PC-9 (cell line): ENCODE data around the gene FAM111A. TPM values are rescaled to one million over a fixed set of nuclear protein-coding genes. Genes with fewer than 3 reads are reported as not detected.
"Not testable (repeated sequence)": the region's sequence is repeated elsewhere in the genome, so short reads cannot be mapped to it uniquely, and the experiment has no call there.

Experiments used
- BruUV-seq: library from RNA; stranded (reverse); fragments of 400-500 nt; replicated peaks from 2 replicates; lab custom pipeline; 2021; lab: Mats Ljungman, UMichigan
- CTCF ChIA-PET: fragments of 300-600 bp; sonication (Branson Sonifier 250); formaldehyde crosslinking; loops from one replicate; lab custom pipeline; 2022; ENCODE audit warnings: antibody characterized with exemption; lab: Charles Lee
- POLR2A ChIA-PET: fragments of 300-600 bp; sonication (Branson Sonifier 250); formaldehyde crosslinking; loops from one replicate; lab custom pipeline; 2022; ENCODE audit warnings: antibody characterized with exemption; ENCODE audit not compliant: unreplicated experiment; lab: Charles Lee
- DNase-seq, 2 experiments: peaks; one replicate each; pipeline versions ENCODE4 v3.0.0 to v3.0.0-alpha.2; 2015 to 2022; ENCODE audit warnings: mixed read lengths in 1 of 2
- H2AFZ ChIP-seq: fragments of 200-600 bp; sonication (generic); 2 replicates; pipeline ENCODE4 v1.8.1; 2017; ENCODE audit warnings: antibody characterized with exemption
- H3F3A ChIP-seq: fragments of 200-600 bp; sonication (generic); 2 replicates; pipeline ENCODE4 v1.8.1; 2017; ENCODE audit warnings: antibody characterized with exemption, mild to moderate bottlenecking, low read depth; ENCODE audit not compliant: insufficient read depth
- H3K27ac ChIP-seq: fragments of 200-600 bp; sonication (generic); 2 replicates; pipeline ENCODE4 v1.6.1; 2016; ENCODE audit warnings: mixed run types
- H3K27me3 ChIP-seq: fragments of 200-600 bp; sonication (generic); 2 replicates; pipeline ENCODE4 v1.6.1; 2016; ENCODE audit warnings: low read depth, mixed run types; ENCODE audit not compliant: insufficient read depth
- H3K36me3 ChIP-seq: fragments of 200-600 bp; sonication (generic); 2 replicates; pipeline ENCODE4 v1.6.1; 2016; ENCODE audit warnings: low read depth, mixed run types
- H3K4me1 ChIP-seq: fragments of 200-600 bp; sonication (generic); replicated peaks from 2 replicates; pipeline ENCODE4 v1.6.1; 2016; ENCODE audit warnings: mixed run types; ENCODE audit not compliant: insufficient read depth
- H3K4me2 ChIP-seq: fragments of 200-600 bp; sonication (generic); 2 replicates; pipeline ENCODE4 v1.6.1; 2017; ENCODE audit warnings: mixed run types
- H3K4me3 ChIP-seq: fragments of 200-600 bp; sonication (generic); 2 replicates; pipeline ENCODE4 v1.6.1; 2016; ENCODE audit warnings: mixed run types
- H3K79me2 ChIP-seq: fragments of 200-600 bp; sonication (generic); 2 replicates; pipeline ENCODE4 v1.6.1; 2017; ENCODE audit warnings: low read depth, mixed run types
- H3K9me2 ChIP-seq: fragments of 200-600 bp; sonication (generic); 2 replicates; pipeline ENCODE4 v1.8.1; 2017; ENCODE audit warnings: mild to moderate bottlenecking; ENCODE audit not compliant: insufficient read depth
- H3K9me3 ChIP-seq: fragments of 200-600 bp; sonication (generic); 2 replicates; pipeline ENCODE4 v1.8.1; 2016; ENCODE audit warnings: low read depth; ENCODE audit not compliant: insufficient read depth
- H4K20me1 ChIP-seq: fragments of 200-600 bp; sonication (generic); 2 replicates; pipeline ENCODE4 v1.8.1; 2017; ENCODE audit not compliant: insufficient read depth
- EZH2 ChIP-seq: fragments of 200-600 bp; sonication (generic); IDR thresholded peaks from 2 replicates; pipeline ENCODE4 v1.8.0; 2017; ENCODE audit warnings: antibody characterized with exemption, low read depth
- intact Hi-C: fragments of 100-400 bp; cut with micrococcal nuclease; formaldehyde crosslinking; loops from one replicate; pipeline ENCODE4 v1.10.0; 2022; ENCODE audit not compliant: unreplicated experiment
- total RNA-seq: library from RNA; stranded (reverse); gene quantifications from 2 replicates; pipeline ENCODE4 v1.2.3, GENCODE V29; 2021
- TF ChIP-seq, protein P1 (sequence below): fragments of 200-600 bp; sonication (generic); conservative IDR thresholded peaks from 2 replicates; pipeline ENCODE4 v1.6.1; 2017; ENCODE audit warnings: mixed run types, antibody characterized with exemption, mild to moderate bottlenecking, moderate library complexity

FAM111A gene
- total RNA-seq, 1 experiment from 2014 or later = 95.3 TPM

DNA sequence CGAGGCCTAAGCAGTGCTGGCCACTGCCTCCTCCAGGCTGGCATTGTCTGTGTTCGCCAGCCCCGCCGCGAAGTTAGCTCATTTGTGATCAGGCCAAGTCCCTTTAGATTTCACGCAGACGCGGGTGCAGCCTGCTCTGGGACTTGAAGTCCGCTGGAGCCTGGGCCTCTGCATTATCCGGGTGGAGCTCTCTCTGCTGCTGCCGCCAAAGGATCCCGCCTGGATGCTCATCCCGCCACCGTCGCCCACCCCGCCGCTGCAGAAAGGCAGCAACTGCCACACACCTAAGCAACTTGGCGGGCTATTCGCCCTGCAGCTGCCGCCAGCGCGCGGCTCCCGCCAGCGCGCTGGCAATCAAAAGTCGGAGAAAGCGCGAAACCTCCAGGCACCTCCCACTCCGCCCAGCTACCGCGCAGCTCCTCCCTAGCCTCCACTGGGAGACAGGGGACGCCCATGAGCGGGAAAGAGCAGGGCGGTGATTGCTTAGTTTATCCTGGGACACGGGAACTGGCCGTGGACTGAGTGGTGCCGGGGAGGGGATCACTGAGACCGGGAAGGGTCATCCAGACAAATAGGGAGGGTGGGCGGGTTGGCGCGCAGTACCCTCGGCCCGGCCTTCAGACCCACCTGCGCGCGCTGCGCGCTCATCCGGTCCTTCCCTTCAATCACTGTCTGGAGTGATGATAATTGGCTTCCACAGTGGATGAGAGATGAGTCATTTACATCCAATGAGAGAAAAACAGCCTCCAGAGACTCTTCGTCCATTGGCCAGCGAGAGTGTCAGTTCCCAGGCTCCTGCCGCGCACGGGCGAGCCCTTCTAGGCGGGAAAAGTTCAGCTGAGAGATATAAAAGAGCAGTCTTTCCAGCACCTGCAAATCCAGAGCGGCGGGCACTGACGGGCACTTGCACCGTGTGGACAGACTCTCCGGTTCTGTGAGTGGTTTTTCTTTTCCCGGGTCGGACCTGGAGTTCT is 36.0 kb upstream of the FAM111A start, which contains the start of gene FAM111B:
FAM111B (plus strand) TSS at position 875 of the 974 bp plus-strand sequence. CDS start 2,389 bp downstream, outside the sequence.
- CTCF ChIA-PET = interaction anchor here (0.6 to 1.1 kb wide), 6 partner anchors 36 to 1799 kb away, joined by 3 to 4 read pairs (median 3); partner anchors contain the start of gene FAM111A
- H3F3A ChIP-seq = no peaks in the 10 kb centered on the region
- H4K20me1 ChIP-seq = no peaks in the 10 kb centered on the region
- no peaks in the 10 kb centered on the region for H3K9me2 ChIP-seq
- H3K4me1 ChIP-seq = peaks cover 5% of the 10 kb centered on the region; the same call in 1 of the 2 replicates
- no peaks in the 10 kb centered on the region for H3K36me3 ChIP-seq
- POLR2A ChIA-PET = interaction anchor here (0.6 kb wide), 2 partner anchors 35 to 1440 kb away, joined by 3 to 4 read pairs; no protein-coding TSS in a partner anchor
- peak; percentile 90 to 94 for DNase-seq
- intact Hi-C loops = loop anchor here (1.0 kb wide), 1 partner anchor 36 kb away; the partner anchor contains the start of gene FAM111A
- peaks cover 9% of the 10 kb centered on the region; the same call in 1 of the 2 replicates for H3K27me3 ChIP-seq
- H3K27ac ChIP-seq = no peak within 1 kb of the TSS
- no peaks in the 10 kb centered on the region for H3K9me3 ChIP-seq
- TF ChIP-seq, protein P1, sequence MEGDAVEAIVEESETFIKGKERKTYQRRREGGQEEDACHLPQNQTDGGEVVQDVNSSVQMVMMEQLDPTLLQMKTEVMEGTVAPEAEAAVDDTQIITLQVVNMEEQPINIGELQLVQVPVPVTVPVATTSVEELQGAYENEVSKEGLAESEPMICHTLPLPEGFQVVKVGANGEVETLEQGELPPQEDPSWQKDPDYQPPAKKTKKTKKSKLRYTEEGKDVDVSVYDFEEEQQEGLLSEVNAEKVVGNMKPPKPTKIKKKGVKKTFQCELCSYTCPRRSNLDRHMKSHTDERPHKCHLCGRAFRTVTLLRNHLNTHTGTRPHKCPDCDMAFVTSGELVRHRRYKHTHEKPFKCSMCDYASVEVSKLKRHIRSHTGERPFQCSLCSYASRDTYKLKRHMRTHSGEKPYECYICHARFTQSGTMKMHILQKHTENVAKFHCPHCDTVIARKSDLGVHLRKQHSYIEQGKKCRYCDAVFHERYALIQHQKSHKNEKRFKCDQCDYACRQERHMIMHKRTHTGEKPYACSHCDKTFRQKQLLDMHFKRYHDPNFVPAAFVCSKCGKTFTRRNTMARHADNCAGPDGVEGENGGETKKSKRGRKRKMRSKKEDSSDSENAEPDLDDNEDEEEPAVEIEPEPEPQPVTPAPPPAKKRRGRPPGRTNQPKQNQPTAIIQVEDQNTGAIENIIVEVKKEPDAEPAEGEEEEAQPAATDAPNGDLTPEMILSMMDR = no peak
- TF ChIP-seq EZH2 = no peak
- peak within 1 kb of the TSS; percentile 71 for H2AFZ ChIP-seq
- H3K79me2 ChIP-seq = no peaks in the 10 kb centered on the region
- H3K4me3 ChIP-seq = peak within 1 kb of the TSS; percentile 60
- TSS peak; percentile 86 for BruUV-seq
- H3K4me2 ChIP-seq = peak within 1 kb of the TSS; percentile 83

DNA sequence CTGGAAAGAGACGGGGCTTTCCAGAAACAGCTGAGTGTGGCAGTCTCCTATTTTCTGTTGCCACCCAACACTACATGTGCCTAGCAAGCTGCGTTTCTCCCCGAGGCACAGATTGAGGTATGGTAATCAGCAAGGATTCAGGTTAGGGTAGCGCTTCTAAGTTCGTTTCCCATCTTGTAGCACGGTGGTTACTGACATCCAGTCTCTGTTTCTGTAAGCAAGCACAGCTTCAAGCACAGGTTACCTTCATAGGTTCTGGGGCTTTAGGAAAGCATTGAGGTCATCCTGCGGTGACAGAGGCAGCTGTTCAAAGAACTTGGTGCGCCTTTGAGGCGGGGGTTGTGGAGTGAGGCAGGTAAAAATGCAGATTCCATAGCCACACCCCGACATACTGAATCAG is 34.9 kb upstream of the FAM111A start:
- BruUV-seq, H4K20me1 ChIP-seq, H3K4me1 ChIP-seq, H3K79me2 ChIP-seq, H3K9me2 ChIP-seq, H3K27ac ChIP-seq, H3K36me3 ChIP-seq, H3K9me3 ChIP-seq, H3F3A ChIP-seq, H3K27me3 ChIP-seq: not testable (repeated sequence)
- intact Hi-C loops = loop anchor here (1.0 kb wide), 2 partner anchors 35 to 529 kb away; partner anchors contain the start of gene FAM111A
- H2AFZ ChIP-seq = peak overlapping the region; percentile 71; the same call in 1 of the 2 replicates
- POLR2A ChIA-PET = interaction anchor here (0.7 kb wide), 1 partner anchor 1969 kb away, joined by 11 read pairs; no protein-coding TSS in a partner anchor
- peak overlapping the region; percentile 60 for H3K4me3 ChIP-seq
- peak in 1 of 2 experiments; percentile 4 for DNase-seq
- CTCF ChIA-PET = interaction anchor here (0.6 to 1.1 kb wide), 3 partner anchors 37 to 1798 kb away, joined by 3 to 4 read pairs (median 4); no protein-coding TSS in a partner anchor
- peak overlapping the region; percentile 83 for H3K4me2 ChIP-seq

DNA sequence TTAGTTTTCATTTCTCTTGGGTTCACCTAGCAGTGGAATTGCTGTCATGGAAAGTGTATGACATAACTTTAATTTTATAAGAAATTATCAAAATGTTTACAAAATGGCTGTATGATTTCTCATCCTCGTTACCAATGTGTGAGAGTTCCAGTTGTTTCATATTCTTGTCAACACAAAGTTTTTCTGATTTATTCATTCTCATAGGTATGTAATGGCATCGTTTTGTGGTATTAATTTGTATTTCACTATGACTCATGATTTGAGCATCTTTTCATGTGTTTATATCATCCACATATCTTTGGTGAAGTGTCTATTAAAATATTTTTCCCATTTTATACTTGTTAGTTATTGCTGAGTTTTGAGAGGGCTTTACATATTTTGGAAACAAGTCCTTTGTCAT is 30.2 kb upstream of the FAM111A start:
- TF ChIP-seq EZH2 = no peak
- TF ChIP-seq, protein P1 = no peak
- Histone ChIP-seq H3K9me3 (no peaks in the 10 kb centered on the region), H2AFZ (no peak overlapping the region), H3K9me2 (no peaks in the 10 kb centered on the region), H3K79me2 (no peaks in the 10 kb centered on the region), H3F3A (no peaks in the 10 kb centered on the region), H3K4me3 (no peak overlapping the region), H4K20me1 (no peaks in the 10 kb centered on the region), H3K36me3 (peaks cover 5% of the 10 kb centered on the region; the same call in 1 of the 2 replicates), H3K4me1 (no peaks in the 10 kb centered on the region), H3K27me3 (no peaks in the 10 kb centered on the region), H3K27ac (no peak overlapping the region), H3K4me2 (no peak overlapping the region)
- ChIA-PET CTCF (no interaction called here), POLR2A (no interaction called here)
- intact Hi-C loops = no loop called here
- no peak for DNase-seq
- no TSS peak for BruUV-seq
